NCI-H510A (cell line): ENCODE data around the gene MEIS1.
"Not testable (repeated sequence)": the region's sequence is repeated elsewhere in the genome, so short reads cannot be mapped to it uniquely, and the experiment has no call there.

Experiments used
- DNase-seq: peaks from one replicate; lab custom pipeline; 2025; lab: John Stamatoyannopoulos, UW

MEIS1 gene

DNA sequence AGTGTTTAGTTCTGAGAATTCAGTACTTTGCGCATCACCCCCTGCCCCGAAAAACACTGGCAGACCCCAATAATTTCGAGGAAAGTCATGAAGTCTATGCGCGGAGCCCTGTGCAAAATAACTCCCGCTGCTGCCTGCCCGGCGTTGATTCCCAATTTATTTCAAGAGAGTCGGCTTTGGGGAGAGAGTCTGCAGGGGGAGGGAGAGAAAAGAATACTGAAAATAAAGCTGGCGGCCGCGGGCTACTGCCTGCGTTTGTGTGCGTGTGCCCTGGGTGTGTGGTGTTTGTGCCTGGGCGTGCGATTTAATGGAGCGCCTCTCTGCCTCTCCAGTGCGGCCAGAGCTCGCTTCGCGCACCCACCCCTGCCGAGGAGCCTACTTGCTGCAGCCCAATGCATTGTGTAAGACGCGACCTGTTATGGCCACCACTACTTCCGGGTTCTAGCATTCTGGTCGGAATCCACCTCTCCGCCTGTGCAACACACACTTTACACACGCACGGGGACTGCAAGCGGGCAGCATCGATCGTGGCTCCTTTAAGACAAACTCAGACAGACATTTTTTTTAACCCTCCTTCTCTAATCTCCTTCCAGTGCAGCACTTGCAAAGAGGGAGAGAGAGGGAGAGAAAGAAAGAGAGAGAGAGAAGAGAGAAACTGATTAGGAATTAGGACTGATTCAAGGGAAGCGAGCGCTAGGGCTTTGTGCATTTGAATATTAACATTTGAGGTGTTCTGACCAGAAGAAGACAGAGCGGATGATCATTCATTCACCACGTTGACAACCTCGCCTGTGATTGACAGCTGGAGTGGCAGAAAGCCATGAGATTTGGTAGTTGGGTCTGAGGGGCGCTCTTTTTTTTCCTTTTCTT lies at the start of gene MEIS1:
TSS of gene MEIS1 (plus strand) at position 447 of the 870 bp plus-strand sequence. CDS start 732 bp downstream, outside the sequence.
- peak; percentile 92 for DNase-seq

DNA sequence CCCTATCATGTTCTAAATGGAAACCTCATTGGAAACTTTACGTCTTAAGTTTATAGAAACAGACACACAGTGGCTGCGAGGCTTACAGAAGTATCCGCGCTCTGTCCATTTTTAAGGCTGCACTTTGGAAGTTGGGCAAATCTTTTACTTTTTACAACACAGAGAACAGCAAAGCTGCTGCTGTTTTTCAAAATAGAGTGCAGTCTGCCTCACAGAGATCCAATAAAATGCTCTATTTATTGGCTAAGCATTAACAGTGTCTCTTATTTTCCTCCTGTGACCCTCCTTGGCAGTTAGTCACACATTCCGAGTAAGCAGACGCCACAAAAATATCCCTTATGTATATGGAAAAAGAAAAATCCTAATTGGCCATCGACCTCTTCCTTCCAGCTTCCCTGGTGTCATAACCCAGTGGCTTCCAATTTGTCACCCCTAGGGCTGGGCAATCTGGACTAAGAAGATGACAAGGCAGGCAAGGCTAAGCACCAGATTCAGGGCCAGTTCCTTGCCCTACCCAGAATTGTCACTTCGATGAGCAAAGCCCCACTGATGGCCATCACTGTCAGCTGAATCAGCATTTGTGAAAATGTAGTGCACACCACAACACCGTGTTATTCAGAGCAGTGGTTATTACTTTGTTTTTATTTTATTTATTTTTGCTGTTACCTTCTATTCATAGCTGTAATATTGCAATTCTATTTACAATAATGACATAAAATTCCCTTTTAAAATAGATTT lies 47.7 kb upstream of the MEIS1 start:
- DNase-seq, result no peak

GRCh38 chr2:66389651-66390131 lies 45.2 kb upstream of the MEIS1 start:
- DNase-seq, result no peak

DNA sequence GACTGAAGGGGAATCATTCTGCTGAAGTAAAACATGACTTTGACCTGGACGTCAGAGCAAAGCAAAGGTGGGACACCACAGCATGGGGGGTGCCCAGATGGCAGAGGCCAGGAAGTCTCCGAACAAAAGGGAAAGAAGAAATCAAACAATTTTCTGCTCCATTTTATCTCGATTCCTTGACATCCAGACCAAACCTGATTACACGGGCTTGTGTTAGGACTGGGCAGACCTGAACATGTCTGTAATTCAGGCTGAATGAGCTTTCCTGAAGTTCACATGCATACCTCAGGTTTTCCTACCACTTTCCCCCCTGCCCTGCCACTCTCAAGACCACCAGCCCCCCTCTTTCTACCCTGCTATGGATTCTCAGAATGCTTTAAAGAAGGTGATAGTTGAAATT lies 44.8 kb upstream of the MEIS1 start:
- no peak for DNase-seq

- no peak for DNase-seq
Measured at GRCh38 chr2:66390811-66391210, 44.1 kb upstream of the MEIS1 start.

DNA sequence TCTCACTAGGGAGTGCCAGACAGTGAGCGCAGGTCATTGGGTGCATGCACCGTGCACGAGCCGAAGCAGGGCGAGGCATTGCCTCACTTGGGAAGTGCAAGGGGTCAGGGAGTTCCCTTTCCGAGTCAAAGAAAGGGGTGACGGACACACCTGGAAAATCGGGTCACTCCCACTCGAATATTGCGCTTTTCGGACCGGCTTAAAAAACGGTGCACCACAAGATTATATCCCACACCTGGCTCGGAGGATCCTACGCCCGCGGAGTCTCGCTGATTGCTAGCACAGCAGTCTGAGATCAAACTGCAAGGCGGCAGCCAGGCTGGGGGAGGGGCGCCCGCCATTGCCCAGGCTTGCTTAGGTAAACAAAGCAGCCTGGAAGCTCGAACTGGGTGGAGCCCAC lies 43.7 kb upstream of the MEIS1 start:
- not testable (repeated sequence) for DNase-seq

- no peak for DNase-seq
Measured at GRCh38 chr2:66405473-66405872, 29.5 kb upstream of the MEIS1 start.

DNA sequence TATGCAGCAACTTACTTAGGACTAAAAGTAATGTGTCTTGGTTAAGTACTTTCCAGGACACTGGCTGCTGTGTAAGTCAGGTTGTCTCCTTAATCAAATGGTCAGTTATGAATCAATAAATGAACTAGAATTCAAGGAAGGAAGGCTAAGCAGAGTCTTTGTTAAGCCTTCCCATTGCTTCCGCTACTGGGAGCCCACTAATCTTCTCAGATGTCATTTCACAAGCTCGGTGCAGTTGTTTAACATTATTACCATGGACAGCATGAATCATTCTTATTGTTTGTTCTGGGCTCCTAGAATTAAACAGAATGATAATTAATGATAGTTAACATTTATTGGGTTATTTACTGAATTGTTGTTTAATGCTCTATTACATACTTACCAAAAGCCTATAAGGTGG lies 26.0 kb upstream of the MEIS1 start:
- DNase-seq, result no peak

DNA sequence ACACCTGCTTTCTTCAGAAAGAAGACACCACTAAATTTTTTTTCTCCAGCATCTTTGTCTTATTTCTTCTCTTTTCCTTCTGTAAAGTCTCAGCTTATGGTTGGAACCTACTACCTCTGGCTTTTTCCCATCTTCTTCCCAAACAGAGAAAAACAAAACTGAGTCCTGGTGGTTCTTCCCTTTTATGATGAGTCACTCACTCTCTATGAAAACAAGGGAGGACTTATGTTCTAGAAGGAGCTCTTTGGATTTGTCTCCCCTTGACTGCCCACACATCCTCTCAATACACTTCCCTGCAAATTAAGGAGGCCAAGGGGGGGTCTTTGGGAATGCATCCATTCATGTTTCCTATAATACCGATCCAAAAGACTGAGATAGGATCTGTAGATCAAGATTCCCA lies 22.1 kb upstream of the MEIS1 start:
- no peak for DNase-seq

- DNase-seq, result no peak
Measured at GRCh38 chr2:66414896-66415295, 20.0 kb upstream of the MEIS1 start.

- no peak for DNase-seq
Measured at GRCh38 chr2:66418381-66418780, 16.5 kb upstream of the MEIS1 start.

- no peak for DNase-seq
Measured at GRCh38 chr2:66421612-66422011, 13.3 kb upstream of the MEIS1 start.

DNA sequence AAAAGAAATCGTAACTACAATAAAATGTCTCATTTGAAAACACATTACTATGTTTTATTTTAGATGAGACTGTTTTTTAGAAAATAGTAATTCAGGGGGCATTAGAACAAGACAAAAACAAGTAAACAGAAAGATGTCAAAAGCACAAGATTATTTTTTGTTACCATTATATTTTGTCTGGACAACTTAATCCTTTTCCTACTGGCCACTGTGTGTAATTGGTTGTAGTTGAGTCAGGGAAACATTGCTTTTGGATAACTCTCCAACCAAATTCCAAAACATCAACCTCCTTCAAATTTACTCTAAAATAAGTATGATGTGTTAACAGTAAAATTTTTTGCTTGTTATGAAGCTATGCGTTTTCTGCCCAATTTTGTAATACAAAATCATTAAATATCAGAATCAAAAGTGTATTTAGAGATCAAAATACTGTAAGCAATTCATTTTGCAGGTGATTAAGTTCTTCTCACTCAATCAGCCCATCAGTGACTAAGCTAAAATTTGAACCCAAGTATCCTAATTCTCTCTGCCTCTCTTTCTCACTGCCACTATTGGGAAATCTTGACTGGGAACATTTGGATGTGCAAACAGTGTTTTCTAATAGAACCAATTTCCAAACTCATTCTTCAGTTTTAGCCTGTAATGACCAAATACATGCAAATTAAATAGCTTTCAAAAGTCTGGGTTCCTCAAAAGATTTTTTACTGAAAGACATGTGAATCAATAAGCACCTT lies 11.4 kb upstream of the MEIS1 start:
- no peak for DNase-seq

DNA sequence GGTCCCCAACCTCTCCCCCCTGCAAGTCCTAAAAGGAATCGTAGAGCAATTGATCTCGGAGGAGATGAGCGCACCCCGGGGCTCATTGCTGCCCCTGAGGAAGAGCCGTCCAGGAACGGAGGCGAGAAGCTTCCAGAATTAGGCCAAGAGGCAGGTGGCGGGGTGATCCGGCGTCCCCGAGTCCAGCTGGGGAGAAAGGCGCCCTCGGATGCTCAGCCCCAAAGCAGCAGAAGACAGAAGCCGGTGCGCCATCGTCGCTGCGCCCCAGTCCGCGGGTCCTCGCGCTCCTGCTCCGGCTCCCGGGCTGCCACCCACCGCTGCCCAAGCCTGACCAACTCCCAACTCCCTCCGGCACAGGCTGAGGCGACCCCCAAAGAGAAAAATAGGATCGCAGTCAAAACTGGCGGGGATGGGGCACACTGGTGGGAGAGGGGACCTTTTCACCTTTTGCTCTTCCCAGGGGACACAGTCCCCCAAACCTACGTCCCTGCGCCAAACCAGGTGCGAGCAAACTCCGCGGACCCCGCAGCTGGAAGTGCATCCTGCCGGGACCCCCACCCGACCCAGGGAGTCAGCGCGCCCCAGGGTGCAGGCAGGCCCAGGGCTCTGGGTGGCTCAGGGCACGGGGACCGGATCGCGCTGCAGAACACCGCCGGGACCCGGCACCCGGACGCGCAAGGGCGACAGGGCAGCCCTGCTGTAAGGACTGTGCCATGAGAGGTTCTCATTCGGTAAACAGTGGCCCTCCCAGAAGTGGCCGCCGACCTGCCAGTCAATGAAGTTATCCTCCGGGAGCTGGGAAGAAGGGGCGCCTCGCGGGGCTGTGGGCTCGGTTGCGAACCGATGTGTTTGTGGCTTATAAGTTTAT lies 8.4 kb upstream of the MEIS1 start:
- peak; percentile 32 for DNase-seq

DNA sequence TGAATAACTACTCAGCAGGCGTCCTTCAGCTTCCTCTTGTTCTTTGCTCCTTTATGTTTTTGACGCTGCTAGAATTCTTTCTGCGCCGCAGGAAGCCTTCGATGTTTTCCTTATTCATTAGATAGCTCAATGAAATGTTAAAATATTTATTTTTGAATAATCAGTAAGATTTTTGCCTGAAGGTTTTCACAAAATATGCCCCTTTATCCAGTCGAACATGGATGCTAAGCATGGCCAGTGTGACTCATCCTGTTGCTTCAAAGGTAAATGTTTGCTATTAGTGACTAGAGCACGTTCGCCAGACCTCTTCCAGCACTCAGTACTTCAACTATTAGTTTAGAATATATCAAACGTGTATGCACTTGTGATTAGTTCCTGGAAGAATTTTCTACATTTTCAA lies 7.6 kb upstream of the MEIS1 start:
- peak; percentile 26 for DNase-seq

GRCh38 chr2:66428986-66429612 lies 5.8 kb upstream of the MEIS1 start:
- DNase-seq, result peak; percentile 18

GRCh38 chr2:66429693-66430504 lies 5.0 kb upstream of the MEIS1 start:
- DNase-seq, result no peak

DNA sequence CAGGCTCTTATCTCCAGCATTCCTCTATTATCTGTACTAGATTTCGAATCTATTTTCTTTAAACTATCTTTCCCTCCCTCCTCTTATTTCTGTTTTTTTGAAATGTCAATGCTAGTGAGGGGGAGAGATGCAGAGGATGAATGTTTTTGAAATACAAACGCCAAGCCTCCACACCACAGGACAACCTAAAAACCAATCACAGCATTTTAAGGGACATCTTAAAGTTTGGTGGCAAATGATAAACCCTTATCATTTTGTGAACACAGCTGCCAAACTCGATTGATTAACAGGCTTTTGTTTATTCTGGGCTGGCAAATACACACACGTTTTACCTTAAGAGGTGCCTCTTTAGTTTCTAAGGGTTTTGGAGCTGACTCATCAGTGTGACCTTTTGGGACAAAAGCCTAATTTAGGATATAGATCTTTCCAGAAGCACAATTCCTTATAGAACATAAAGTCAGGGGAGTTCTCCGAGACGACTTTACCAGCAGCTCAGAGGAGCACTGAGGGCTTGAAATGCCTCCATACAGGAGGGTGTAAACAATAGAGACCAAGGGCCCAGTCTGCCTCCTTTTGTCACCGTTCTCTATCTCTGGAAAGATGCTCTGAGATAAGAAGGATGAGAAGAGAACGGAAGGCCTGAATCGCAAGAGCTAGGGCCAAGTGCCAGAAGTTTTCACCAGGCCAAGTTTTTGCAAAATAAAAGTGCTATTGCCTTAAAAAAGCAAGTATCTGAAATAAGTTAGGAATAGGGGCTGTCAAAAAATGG lies 4.2 kb upstream of the MEIS1 start:
- no peak for DNase-seq

DNA sequence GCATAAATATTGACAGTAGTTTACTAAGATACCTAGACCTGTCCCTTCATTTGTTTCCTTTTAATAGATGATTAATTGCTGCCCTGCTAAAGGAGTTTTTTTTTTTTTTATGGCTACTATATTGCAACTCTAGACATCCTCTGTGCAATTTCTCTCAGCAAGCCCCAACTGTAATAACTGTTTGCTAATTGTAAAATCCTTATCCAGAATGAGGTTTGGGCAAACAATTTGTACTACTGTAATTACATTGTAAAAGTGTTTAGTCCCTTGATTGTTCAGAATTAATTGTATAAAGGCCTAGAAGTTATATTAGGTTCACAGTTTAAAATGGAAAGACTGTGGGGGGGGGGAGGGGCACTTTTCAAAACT lies 3.7 kb upstream of the MEIS1 start:
- DNase-seq, result no peak
